ENCODE results near the gene FKBP7. TPM values are rescaled to one million over a fixed set of nuclear protein-coding genes. Genes with fewer than 3 reads are reported as not detected.

The FKBP7 gene
- polyA plus RNA-seq, 1 donor from 2014 or later, result 46.1 TPM

GRCh38 chr2:178512484-178512883, 34.1 kb upstream of the FKBP7 start:
- no peak for TF ChIP-seq MXI1 (conservative IDR thresholded peaks at IDR 0.05; ENCODE audit: poor library complexity, severe bottlenecking)
- TF ChIP-seq EZH2 (IDR thresholded peaks at IDR 0.05; ENCODE audit: borderline replicate concordance, insufficient read depth, low read length, poor library complexity, severe bottlenecking), result no peak
- no peak for TF ChIP-seq SMC3 (conservative IDR thresholded peaks at IDR 0.05; ENCODE audit: poor library complexity)
- no peak for TF ChIP-seq RAD21 (conservative IDR thresholded peaks at IDR 0.05)
- TF ChIP-seq POLR2AphosphoS5 (IDR thresholded peaks at IDR 0.05), result no peak
- no peak for TF ChIP-seq CTCF (IDR thresholded peaks at IDR 0.05; ENCODE audit: poor library complexity, severe bottlenecking)
- no peak for TF ChIP-seq TAF1 (IDR thresholded peaks at IDR 0.05; ENCODE audit: low read depth)
- no peak for TF ChIP-seq EP300 (conservative IDR thresholded peaks at IDR 0.05; ENCODE audit: poor library complexity, severe bottlenecking)
- TF ChIP-seq, protein P1, sequence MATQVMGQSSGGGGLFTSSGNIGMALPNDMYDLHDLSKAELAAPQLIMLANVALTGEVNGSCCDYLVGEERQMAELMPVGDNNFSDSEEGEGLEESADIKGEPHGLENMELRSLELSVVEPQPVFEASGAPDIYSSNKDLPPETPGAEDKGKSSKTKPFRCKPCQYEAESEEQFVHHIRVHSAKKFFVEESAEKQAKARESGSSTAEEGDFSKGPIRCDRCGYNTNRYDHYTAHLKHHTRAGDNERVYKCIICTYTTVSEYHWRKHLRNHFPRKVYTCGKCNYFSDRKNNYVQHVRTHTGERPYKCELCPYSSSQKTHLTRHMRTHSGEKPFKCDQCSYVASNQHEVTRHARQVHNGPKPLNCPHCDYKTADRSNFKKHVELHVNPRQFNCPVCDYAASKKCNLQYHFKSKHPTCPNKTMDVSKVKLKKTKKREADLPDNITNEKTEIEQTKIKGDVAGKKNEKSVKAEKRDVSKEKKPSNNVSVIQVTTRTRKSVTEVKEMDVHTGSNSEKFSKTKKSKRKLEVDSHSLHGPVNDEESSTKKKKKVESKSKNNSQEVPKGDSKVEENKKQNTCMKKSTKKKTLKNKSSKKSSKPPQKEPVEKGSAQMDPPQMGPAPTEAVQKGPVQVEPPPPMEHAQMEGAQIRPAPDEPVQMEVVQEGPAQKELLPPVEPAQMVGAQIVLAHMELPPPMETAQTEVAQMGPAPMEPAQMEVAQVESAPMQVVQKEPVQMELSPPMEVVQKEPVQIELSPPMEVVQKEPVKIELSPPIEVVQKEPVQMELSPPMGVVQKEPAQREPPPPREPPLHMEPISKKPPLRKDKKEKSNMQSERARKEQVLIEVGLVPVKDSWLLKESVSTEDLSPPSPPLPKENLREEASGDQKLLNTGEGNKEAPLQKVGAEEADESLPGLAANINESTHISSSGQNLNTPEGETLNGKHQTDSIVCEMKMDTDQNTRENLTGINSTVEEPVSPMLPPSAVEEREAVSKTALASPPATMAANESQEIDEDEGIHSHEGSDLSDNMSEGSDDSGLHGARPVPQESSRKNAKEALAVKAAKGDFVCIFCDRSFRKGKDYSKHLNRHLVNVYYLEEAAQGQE (IDR thresholded peaks at IDR 0.05; ENCODE audit: borderline replicate concordance), result no peak
- Histone ChIP-seq H2AFZ (ENCODE audit: low read depth, low read length) (no peak overlapping the region), H3K36me3 (ENCODE audit: insufficient read depth, low read length) (no peaks in the 10 kb centered on the region), H3K9ac (ENCODE audit: low read length) (no peak overlapping the region), H3K4me2 (ENCODE audit: low read length) (no peak overlapping the region), H3K4me3 (ENCODE audit: low read length) (no peak overlapping the region), H3K27ac (ENCODE audit: low read length) (no peak overlapping the region), H3K9me3 (ENCODE audit: low read length) (no peaks in the 10 kb centered on the region), H3K79me2 (replicated peaks; ENCODE audit: insufficient read depth, low read length) (no peaks in the 10 kb centered on the region), H3K9me2 (ENCODE audit: insufficient read depth, low read length) (no peaks in the 10 kb centered on the region), H4K20me1 (ENCODE audit: insufficient read depth) (no peaks in the 10 kb centered on the region), H3K27me3 (ENCODE audit: insufficient read depth, low read depth, low read length) (no peaks in the 10 kb centered on the region), H3F3A (ENCODE audit: insufficient read depth, low read length, poor library complexity, severe bottlenecking) (no peaks in the 10 kb centered on the region)

GRCh38 chr2:178510384-178510783, 32.0 kb upstream of the FKBP7 start:
- Histone ChIP-seq H4K20me1 (ENCODE audit: insufficient read depth) (no peaks in the 10 kb centered on the region), H2AFZ (ENCODE audit: low read depth, low read length) (no peak overlapping the region), H3K36me3 (ENCODE audit: insufficient read depth, low read length) (peaks cover 4% of the 10 kb centered on the region), H3K27ac (ENCODE audit: low read length) (no peak overlapping the region), H3K9me3 (ENCODE audit: low read length) (no peaks in the 10 kb centered on the region), H3K4me3 (ENCODE audit: low read length) (no peak overlapping the region), H3F3A (ENCODE audit: insufficient read depth, low read length, poor library complexity, severe bottlenecking) (no peaks in the 10 kb centered on the region), H3K4me2 (ENCODE audit: low read length) (no peak overlapping the region), H3K79me2 (replicated peaks; ENCODE audit: insufficient read depth, low read length) (no peaks in the 10 kb centered on the region), H3K9ac (ENCODE audit: low read length) (no peak overlapping the region), H3K27me3 (ENCODE audit: insufficient read depth, low read depth, low read length) (no peaks in the 10 kb centered on the region), H3K9me2 (ENCODE audit: insufficient read depth, low read length) (no peaks in the 10 kb centered on the region)
- TF ChIP-seq POLR2AphosphoS5 (IDR thresholded peaks at IDR 0.05), result no peak
- no peak for TF ChIP-seq MXI1 (conservative IDR thresholded peaks at IDR 0.05; ENCODE audit: poor library complexity, severe bottlenecking)
- TF ChIP-seq SMC3 (conservative IDR thresholded peaks at IDR 0.05; ENCODE audit: poor library complexity), result no peak
- TF ChIP-seq RAD21 (conservative IDR thresholded peaks at IDR 0.05), result no peak
